ENCODE measurements around the gene UNCX.

GRCh38 chr7:1210979-1211608, 21.6 kb upstream of the UNCX start:
- TF ChIP-seq CTCF (IDR thresholded peaks at IDR 0.05) = no peak
- TF ChIP-seq POLR2A (IDR thresholded peaks at IDR 0.05) = no peak

All from lower leg skin (tissue), 3 donors.